ENCODE measurements around the gene AP2A2.

GRCh38 chr11:1034001-1034400 lies 108.3 kb downstream of the AP2A2 start:
- TF ChIP-seq, protein P1, sequence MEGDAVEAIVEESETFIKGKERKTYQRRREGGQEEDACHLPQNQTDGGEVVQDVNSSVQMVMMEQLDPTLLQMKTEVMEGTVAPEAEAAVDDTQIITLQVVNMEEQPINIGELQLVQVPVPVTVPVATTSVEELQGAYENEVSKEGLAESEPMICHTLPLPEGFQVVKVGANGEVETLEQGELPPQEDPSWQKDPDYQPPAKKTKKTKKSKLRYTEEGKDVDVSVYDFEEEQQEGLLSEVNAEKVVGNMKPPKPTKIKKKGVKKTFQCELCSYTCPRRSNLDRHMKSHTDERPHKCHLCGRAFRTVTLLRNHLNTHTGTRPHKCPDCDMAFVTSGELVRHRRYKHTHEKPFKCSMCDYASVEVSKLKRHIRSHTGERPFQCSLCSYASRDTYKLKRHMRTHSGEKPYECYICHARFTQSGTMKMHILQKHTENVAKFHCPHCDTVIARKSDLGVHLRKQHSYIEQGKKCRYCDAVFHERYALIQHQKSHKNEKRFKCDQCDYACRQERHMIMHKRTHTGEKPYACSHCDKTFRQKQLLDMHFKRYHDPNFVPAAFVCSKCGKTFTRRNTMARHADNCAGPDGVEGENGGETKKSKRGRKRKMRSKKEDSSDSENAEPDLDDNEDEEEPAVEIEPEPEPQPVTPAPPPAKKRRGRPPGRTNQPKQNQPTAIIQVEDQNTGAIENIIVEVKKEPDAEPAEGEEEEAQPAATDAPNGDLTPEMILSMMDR (IDR thresholded peaks at IDR 0.05), result no peak
- no peak for TF ChIP-seq EP300 (IDR thresholded peaks at IDR 0.05)
- no peak for TF ChIP-seq POLR2A (IDR thresholded peaks at IDR 0.05; ENCODE audit: low read depth)
- TF ChIP-seq POLR2AphosphoS5 (IDR thresholded peaks at IDR 0.05), result no peak
